OCI-LY3 (cell line): ENCODE results near the gene ZBTB1.

Experiments used
- EZH2phosphoT487 ChIP-seq: fragments of 200-600 bp; shearing (Covaris generic); IDR thresholded peaks from 2 replicates; pipeline ENCODE4 v1.6.1; 2018; ENCODE audit warnings: antibody characterized with exemption, mixed run types, low read depth
- TF ChIP-seq, protein P1 (sequence below): fragments of 200-600, 300-600 bp; sonication (generic); IDR thresholded peaks from 2 replicates; pipeline ENCODE4 v1.5.1; 2014; ENCODE audit warnings: antibody characterized with exemption, low read length, low read depth

DNA sequence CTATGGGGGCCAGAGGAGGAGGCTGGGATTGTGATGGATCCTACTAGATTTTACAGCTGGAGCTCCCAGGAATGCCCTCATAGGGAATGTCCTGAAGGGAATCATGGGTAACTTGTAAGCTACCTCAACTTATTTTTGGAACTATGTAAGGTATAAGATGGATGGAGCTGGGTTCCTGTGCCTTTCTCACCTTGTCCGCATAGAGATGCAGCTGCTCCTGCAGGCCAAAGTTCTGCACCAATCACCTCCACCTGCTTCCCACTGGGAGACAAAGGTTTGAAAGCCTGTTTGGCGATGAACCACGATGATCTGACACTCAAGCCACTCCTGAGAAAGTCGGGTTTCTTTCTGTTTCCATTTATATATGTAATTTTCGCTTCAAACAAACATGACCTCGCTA is 39.9 kb upstream of the ZBTB1 start:
- TF ChIP-seq, protein P1, sequence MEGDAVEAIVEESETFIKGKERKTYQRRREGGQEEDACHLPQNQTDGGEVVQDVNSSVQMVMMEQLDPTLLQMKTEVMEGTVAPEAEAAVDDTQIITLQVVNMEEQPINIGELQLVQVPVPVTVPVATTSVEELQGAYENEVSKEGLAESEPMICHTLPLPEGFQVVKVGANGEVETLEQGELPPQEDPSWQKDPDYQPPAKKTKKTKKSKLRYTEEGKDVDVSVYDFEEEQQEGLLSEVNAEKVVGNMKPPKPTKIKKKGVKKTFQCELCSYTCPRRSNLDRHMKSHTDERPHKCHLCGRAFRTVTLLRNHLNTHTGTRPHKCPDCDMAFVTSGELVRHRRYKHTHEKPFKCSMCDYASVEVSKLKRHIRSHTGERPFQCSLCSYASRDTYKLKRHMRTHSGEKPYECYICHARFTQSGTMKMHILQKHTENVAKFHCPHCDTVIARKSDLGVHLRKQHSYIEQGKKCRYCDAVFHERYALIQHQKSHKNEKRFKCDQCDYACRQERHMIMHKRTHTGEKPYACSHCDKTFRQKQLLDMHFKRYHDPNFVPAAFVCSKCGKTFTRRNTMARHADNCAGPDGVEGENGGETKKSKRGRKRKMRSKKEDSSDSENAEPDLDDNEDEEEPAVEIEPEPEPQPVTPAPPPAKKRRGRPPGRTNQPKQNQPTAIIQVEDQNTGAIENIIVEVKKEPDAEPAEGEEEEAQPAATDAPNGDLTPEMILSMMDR: no peak
- TF ChIP-seq EZH2phosphoT487: no peak
